Osteocyte (in vitro differentiated cells): ENCODE measurements around the gene IL12RB1. TPM values are rescaled to one million over a fixed set of nuclear protein-coding genes. Genes with fewer than 3 reads are reported as not detected.

ENCODE experiments used
- DNase-seq: peaks from one replicate; pipeline ENCODE4 v3.0.0; 2021; ENCODE audit warnings: mixed read lengths; ENCODE audit not compliant: unreplicated experiment; ENCODE audit errors: extremely low spot score
- H3K27ac Mint-ChIP-seq: one replicate; pipeline ENCODE4 v1.8.0; 2021; ENCODE audit warnings: mild to moderate bottlenecking, mixed read lengths; ENCODE audit not compliant: unreplicated experiment
- H3K27me3 Mint-ChIP-seq: one replicate; pipeline ENCODE4 v1.8.0; 2021; ENCODE audit warnings: mixed read lengths; ENCODE audit not compliant: unreplicated experiment
- H3K36me3 Mint-ChIP-seq: one replicate; pipeline ENCODE4 v1.8.0; 2021; ENCODE audit warnings: mixed read lengths; ENCODE audit not compliant: unreplicated experiment
- H3K4me1 Mint-ChIP-seq: one replicate; pipeline ENCODE4 v1.8.0; 2021; ENCODE audit warnings: mixed read lengths; ENCODE audit not compliant: unreplicated experiment
- H3K4me3 Mint-ChIP-seq: one replicate; pipeline ENCODE4 v1.8.0; 2021; ENCODE audit warnings: mild to moderate bottlenecking, moderate library complexity, mixed read lengths; ENCODE audit not compliant: unreplicated experiment
- H3K9me3 Mint-ChIP-seq: one replicate; pipeline ENCODE4 v1.8.0; 2021; ENCODE audit warnings: mixed read lengths; ENCODE audit not compliant: unreplicated experiment
- total RNA-seq: library from RNA; stranded (reverse); gene quantifications from 2 replicates; pipeline ENCODE4 v1.2.1, GENCODE V29; 2021
- TF ChIP-seq, protein P1 (sequence below): fragments of 200-600 bp; sonication (generic); IDR thresholded peaks from 2 replicates; pipeline ENCODE4 v1.5.0; 2021; ENCODE audit warnings: antibody characterized with exemption, mild to moderate bottlenecking, moderate library complexity

Gene IL12RB1
- total RNA-seq, 1 donor from 2014 or later: 0.51 TPM

DNA sequence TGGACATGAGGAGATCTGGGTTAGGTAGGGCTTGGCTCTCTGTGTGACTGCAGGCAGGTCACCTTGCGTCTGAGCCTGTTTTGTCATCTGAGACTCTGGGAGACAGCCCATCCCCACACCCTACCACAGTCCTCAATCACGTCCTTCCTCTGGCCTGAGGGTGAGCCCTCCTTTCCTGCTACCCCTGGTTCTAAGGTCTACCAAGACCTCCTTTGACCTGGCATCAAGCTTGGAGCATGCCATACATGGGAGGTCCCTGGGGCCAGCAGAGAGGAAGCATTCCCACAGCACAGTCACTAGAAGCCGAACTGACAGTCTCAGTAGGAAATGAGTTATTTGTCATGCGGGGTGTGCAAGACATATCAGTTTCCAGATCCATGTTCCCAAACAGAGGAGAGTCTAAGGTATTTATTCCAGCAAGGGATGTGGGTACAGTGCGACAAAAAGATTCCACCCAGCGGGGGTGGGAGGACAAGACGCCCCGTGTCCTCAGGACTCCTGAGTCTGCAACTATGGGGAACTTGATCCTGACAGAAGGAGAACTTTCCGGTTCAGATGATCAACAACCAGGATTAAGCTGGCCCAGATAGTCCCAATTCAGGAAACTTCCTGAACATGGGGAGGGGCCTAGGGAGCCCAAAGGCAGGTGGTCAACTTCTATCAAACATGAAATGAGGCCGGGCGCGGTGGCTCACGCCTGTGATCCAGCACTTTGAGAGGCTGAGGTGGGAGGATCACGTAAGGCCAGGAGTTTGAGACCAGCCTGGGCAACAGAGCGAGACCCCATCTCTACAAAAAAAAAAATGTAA is 69.3 kb downstream of the IL12RB1 start:
- Mint-ChIP-seq H3K27ac (peak overlapping the region; percentile 85), H3K36me3 (peaks cover 24% of the 10 kb centered on the region), H3K4me1 (peaks cover 73% of the 10 kb centered on the region), H3K4me3 (no peak overlapping the region), H3K27me3 (no peaks in the 10 kb centered on the region), H3K9me3 (no peaks in the 10 kb centered on the region)
- no peak for DNase-seq
- TF ChIP-seq, protein P1, sequence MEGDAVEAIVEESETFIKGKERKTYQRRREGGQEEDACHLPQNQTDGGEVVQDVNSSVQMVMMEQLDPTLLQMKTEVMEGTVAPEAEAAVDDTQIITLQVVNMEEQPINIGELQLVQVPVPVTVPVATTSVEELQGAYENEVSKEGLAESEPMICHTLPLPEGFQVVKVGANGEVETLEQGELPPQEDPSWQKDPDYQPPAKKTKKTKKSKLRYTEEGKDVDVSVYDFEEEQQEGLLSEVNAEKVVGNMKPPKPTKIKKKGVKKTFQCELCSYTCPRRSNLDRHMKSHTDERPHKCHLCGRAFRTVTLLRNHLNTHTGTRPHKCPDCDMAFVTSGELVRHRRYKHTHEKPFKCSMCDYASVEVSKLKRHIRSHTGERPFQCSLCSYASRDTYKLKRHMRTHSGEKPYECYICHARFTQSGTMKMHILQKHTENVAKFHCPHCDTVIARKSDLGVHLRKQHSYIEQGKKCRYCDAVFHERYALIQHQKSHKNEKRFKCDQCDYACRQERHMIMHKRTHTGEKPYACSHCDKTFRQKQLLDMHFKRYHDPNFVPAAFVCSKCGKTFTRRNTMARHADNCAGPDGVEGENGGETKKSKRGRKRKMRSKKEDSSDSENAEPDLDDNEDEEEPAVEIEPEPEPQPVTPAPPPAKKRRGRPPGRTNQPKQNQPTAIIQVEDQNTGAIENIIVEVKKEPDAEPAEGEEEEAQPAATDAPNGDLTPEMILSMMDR: no peak

GRCh38 chr19:18016209-18016910 is 70.4 kb downstream of the IL12RB1 start:
- Mint-ChIP-seq H3K27ac (peak overlapping the region; percentile 85), H3K36me3 (peaks cover 24% of the 10 kb centered on the region), H3K27me3 (no peaks in the 10 kb centered on the region), H3K4me3 (no peak overlapping the region), H3K4me1 (peaks cover 63% of the 10 kb centered on the region), H3K9me3 (no peaks in the 10 kb centered on the region)
- TF ChIP-seq, protein P1: no peak
- DNase-seq: no peak

- H3K27me3 Mint-ChIP-seq: no peaks in the 10 kb centered on the region
- peak overlapping the region; percentile 41 for H3K27ac Mint-ChIP-seq
- TF ChIP-seq, protein P1: no peak
- no peak overlapping the region for H3K4me3 Mint-ChIP-seq
- DNase-seq: no peak
- no peaks in the 10 kb centered on the region for H3K9me3 Mint-ChIP-seq
- peaks cover 30% of the 10 kb centered on the region for H3K36me3 Mint-ChIP-seq
- peaks cover 49% of the 10 kb centered on the region for H3K4me1 Mint-ChIP-seq
Measured at GRCh38 chr19:18014197-18014596, 72.5 kb downstream of the IL12RB1 start.

DNA sequence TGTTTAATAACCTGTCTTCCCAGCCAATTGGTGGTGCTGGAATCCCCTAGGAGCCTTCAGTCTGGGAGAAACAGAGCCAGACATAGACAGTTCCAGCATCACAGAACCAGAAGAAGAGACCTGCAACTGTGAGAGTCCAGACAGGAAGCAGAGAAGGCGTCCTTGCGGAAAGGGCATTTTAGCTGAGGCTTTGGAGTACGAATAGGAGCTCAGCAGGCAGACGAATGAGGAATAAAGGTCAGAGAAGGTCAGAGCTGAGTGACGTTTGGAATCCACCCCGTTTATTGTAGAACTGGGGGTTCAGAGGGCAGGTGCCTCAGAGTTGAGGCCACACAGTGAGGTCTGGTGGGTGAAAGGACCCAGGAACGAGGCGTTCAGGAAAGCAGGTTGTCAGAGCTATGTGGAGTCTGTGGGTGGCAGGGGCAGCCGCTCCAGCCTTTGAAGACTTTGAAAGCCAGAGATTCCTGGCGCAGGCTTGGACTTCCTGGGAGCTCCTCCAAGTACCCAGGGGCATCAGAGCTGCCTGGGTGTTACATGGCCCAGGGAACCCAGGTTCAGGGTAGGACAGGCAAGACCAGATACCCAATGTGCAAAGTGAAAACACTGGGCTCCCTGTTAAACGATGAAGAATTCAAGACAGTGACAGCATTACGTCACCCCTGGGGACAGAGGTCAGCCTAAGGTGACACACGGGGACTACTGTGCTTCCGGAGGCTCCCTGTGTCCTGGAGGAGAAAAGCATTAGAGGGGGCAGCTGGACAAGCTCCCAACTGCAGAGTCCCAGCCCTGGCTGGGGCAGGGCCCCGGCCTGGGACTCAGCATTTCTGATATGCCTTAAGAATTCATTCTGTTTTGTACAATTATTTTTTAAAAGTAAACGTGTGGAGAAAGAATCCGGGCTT is 73.3 kb downstream of the IL12RB1 start:
- peaks cover 51% of the 10 kb centered on the region for H3K4me1 Mint-ChIP-seq
- H3K4me3 Mint-ChIP-seq: no peak overlapping the region
- no peak for DNase-seq
- H3K27me3 Mint-ChIP-seq: no peaks in the 10 kb centered on the region
- TF ChIP-seq, protein P1: no peak
- H3K27ac Mint-ChIP-seq: peak overlapping the region; percentile 39
- peaks cover 33% of the 10 kb centered on the region for H3K36me3 Mint-ChIP-seq
- no peaks in the 10 kb centered on the region for H3K9me3 Mint-ChIP-seq
